NCI-H526 treated with DMSO at 0.1 percent for 48 hours (cell line): ENCODE data around the gene SDHA.
"Not testable (repeated sequence)": the region's sequence is repeated elsewhere in the genome, so short reads cannot be mapped to it uniquely, and the experiment has no call there.

Experiments used
- DNase-seq: peaks from one replicate; lab custom pipeline; 2025; lab: John Stamatoyannopoulos, UW

The SDHA gene

DNA sequence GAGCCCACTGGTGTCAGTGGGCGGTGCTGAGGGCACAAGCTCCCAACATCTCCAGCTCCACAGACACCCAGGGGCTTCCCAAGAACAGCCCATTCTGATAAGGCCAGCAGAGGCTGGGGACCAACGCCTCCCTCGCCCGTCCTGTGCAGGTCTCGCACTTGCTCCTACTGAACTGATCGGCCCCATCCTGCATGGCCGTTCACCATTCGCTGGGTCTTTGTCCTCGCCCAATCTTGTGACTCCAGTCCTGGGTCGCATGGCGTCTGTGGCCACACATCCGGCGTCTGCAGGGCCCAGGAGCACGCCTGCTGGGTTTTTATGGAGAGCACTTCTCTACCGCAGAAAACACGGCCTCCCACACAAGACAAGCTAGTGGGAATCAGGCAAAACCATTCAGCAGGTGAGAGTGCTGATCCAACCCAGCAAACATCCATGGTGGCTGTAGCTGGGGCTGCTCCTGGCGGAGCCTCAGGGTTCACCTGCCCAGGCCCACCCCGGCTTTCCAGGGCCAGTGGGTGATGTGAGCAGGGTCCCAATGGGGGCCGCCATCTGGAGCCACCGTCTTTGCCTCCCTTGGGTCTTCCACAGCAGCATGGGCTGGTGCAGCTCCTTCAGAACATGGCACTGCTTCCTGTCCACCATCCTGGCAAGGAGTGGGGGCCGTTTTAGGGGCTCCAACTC, 19.5 kb upstream of the SDHA start:
- no peak for DNase-seq

DNA sequence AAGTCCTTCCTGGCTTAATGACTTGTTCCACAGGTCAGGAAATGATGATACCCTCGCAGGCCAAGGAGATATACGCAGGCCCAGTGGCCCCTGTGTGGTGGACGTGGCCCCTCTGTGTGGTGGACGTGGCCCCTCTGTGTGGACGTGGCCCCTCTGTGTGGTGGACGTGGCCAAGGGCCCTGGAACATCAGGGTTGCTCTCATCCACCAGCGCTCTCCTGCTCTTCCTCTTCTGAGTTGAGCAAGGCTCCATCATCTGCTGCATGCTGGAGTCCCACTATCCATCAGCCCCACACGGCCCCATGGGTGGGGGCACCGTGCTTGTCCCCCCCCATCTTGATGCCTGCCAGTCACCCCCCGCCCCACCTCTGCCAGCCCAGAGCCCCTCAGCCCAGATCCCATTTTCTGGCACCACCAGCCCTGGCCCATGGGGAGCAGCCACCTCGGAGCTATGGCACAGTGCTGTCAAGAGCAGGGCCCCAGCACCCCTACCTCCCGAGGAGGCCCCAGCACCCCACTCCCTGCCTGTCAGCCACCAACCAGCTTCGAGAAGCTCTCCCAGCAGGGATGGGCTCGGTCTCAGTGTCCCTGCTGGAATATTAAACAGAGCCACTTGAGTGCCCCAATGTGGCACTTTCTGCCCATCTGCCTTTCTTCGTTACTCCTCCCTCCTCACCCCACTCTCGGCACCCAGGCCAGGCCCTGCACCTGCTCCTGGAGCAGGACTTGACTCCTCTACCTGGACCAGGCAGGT, 18.7 kb upstream of the SDHA start:
- DNase-seq = no peak

DNA sequence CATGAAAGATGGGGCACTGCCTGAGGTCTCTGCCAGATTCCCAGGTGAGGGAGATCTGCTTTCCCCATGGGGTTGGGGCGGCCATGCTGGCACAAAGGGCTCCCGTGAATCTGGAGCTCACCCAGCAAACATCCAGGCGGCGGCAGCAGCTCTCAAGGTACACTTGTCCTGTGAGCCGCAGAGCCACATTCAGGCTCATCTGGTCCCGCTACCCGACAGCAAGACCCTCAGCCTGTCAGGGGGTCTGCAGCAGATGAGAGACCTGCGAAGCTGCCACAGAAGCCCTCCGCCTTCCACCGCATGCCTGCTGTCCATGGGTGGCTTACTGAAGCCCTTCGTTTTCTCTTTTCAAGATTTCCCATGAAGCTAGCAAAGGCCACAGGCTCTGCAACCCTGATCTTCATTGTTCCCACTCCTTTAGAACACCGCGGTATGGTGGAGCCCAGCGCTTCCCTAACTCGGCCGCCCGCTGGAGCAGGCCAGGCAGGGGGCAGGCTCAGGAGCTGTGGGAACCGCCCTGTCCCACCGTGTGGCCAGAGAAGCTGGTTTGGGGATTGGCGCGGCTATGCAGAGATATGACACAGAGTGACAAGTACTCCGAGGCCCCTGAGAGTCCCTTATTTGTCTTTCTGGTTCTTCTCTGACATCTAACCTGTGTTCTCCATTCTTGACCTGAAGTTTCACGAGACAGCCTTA, 18.0 kb upstream of the SDHA start:
- DNase-seq = no peak

DNA sequence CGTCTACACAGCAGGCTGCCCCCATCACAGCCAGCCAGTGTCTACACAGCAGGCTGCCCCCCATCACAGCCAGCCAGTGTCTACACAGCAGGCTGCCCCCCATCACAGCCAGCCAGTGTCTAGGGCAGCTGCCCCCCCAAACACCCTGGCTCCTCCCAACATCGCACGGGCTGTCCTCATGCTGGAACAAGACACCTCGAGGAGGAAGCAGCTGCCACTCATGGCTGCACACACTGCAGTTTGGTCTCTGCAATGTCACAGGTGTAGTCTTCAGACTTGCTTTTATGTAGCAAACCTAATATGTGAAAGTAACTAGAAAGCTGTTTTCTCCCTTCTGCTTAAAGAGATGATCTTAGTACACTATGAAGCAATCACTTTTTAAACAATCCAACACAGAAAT, 17.1 kb upstream of the SDHA start:
- no peak for DNase-seq

DNA sequence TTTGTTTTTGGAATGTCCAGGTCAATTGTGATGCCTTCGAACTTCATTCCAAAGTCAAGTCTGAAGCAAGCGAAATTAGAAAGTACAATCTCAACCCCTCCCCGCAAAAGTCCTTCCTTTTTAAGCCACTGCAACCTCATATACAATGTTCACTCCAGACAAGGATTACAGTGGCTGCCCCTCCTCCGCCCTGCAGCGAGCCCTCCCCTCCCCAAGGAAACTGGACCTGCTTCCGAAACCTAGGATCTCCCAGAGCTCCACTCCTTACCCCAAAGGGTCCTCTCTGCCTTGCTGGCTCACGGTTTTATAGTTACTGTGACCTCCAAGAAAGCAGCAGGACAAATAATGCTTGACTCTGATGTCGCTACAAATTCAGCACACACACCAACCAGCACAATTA, 16.4 kb upstream of the SDHA start:
- DNase-seq = no peak

DNA sequence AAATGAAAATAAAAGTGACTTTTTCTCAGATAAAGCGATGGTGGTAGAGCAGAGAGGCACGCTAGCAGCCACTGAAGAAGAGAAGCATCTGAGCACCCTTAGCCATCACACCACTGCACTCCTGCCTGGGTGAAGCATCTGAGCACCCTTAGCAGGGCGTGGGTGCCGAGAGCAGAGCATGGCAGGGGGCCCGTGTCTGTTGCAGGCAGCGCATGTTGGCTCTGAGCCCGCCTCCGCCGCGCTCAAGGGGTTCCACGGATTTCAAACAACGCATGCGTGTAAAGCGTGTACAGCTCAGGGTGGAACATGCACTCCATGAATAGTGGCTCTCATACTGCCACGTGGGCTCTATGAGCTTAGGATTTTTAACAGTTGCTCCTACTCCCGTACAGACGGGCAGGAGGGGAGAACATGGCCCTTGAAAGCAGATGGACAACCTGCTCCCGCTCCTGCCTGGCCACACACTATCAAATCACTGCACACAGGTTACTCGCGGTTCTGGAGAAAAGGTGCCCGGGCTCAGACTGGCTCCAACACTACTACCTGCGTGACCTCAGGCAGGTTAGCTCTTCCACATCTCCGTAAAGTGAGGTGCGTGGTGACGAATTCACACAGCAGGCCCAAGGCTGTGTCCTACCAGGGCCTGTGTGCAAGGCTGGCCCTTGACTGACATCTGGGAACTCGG, 14.7 kb upstream of the SDHA start:
- DNase-seq = no peak

DNA sequence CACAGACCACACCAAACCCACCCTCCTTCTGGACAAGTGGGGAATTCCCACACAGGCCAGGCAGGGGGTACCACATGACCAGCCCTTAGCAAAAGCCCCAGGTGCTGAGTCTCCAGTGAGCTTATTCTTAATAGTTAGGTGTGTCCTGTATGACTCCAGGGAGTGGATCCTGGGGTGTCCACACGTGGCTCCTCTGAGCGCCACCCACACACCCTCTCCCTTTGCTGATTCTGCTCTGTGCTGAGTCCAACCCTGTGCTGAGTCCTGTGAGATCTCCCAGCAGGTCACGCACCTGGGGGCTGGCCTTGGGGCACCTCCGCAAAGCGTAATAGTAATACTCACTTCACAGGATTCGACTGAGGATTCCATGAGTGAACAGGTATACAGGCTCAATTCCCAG, 14.1 kb upstream of the SDHA start:
- DNase-seq = no peak

DNA sequence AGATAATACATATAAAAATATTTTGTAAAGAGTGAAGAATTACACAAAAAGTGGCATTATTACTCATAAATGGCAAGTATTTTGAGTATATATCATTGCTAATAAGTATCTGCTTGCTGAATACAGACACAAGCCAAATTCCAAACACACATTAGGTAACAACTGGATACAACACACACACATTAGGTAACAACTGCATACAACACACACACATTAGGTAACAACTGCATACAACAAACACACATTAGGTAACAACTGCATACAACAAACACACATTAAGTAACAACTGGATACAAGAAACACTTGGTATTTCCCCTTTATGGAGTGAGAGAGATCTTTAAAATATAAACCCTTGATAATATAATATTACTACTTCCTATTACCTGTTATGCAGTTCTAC, 13.7 kb upstream of the SDHA start:
- DNase-seq = no peak

DNA sequence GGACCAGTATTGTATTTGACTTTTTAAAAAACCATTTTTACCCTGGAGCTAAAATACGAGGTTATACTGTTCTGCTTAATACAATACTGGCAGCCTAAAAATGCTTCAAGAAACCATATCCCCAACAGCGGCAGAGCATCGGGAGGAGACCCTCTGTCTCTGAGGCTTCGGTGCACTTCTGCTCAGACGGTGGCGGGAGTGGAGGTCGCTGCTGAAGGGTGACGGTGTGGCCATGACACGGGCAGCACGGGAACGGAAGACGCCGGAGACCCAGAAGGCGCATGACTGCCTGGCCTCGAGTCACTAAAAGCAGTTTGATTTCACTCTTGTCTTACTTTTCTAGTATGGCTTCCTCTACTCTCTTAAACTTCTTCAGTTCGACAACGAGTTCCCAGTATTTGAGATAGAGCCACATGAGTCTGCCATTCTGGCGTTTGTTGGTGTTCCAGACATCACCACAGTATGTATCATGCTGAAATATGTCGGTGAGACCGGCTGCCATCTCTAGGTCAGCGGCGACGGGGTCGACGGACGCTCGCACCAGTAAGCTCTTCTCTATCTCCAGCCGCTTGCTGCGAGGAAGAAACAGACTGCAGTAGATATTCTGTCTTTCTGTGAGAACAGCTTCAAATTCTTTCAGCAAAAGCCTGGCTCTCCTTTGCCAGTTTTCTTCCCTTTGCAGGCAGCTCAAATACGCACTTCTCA, 13.0 kb upstream of the SDHA start:
- no peak for DNase-seq

DNA sequence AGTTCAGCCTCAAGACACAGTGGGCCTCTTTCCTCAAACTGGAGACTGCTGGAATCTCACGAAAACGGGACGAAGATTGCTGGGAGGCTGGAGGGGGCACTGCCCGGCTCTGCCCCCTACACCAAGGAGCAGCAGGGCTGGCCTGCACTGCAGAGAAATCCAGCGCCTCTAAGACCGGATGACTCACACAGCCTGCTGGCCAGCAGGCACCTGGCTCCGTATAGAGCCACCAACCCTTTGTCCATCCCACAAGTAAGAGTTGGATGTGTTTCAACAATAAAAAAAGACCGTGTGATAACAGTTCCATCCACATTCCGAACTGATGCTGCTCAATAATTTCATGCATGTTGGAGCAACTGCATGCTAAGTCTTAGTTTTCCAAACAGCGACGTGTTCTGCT, 11.7 kb upstream of the SDHA start:
- no peak for DNase-seq

DNA sequence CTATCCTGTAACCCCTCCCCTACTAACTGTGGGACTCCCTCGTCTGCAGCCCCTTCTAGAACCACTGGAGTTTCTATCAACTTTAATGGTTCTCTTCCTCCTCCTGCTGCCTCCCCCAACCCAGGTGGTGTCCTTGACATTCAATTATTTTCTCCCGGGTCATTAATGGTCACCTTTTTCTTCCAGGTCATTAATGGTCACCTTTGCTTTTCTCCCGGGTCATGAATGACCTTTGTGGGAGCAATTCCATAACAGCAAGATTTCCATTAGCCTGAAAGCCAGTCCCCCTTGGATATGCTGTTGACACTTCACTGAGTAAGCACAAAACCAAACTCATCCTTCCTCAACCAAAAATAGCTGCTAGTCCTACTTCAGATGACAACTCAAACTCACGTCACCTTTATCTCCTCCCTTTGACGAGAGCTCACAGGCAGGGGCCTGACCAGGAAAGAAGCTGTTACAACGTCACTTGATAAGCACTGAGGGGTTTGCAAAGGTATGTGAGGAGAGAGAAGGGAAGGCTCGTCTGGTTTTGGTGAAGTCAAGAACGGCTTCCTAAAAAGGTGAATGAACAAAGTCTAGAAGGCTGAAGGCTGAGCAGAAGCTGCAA, 11.1 kb upstream of the SDHA start:
- DNase-seq = no peak

DNA sequence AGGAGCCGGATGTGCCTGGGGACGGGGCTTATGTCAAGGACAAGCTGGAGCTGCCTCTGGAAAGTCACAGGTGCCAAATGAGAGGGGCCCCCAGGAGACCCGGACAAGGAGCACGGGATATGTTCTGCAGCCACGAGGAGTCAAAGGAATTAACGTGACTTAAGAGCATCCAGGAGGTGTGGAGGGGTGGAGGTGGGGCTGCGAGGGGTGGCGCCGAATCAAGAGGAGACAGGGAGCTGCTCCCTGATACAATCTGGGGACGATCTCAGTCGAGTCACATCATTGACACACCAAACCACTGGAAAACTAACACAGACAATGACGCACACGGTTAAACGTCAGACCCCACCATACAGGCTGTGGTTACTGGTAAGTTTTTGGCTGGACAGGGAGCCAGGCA, 10.5 kb upstream of the SDHA start:
- no peak for DNase-seq

DNA sequence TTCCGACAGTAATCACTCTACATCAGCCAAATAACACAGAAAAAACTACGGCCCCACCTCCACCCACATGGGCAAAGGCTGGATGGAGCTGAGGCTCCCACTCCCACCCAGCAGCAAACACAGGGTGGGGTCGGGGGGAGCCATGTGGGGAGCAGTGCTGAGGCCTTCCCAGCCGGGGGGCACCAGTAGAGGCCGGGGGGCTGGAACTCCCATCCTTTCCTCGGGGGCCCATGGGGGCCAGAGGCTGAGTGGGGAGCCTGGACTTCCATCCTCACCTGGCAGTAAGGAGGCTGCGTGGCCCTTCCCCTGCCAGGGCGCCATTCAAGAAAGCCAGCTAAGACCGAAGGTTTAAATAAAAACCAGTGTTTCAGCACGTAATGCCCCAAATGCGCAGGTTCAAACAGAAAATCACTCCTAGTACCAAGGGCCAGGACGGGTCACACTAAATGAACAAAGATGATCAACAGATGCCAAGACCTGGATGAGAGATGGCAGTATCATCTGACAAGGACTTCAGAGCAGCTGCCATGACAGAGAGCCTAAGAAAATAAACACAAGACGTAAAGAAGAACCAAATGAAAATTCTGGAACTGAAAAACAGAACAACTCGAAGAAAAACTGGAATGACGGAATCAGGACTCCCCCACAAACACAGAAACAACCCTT, 9.5 kb upstream of the SDHA start:
- DNase-seq = no peak

DNA sequence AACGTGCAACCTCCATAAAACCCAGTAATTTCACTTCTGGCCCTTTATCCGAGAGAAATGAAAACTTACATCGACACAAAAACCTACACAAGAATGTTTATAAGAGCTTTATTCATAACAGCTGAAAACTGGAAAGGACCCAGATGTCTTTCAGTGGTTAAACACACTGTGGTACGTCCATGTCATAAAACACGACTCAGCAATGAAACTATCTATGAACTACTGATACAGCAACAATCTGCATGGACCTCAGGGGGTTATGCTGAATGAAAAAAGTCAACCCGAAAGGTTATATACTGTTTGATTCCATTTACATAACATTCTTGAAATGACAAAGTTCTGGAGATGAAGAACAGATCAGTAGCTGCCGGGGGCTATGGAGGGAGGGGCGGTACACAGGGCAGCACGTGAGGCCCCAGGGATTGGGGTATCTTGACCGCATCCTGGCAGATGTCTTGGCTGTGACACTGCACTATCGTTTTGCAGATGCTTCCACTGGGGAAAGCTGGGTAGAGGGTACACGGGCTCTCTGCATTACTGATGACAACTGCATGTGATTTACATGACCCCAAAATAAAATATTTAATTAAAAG, 4.2 kb upstream of the SDHA start:
- DNase-seq = no peak

DNA sequence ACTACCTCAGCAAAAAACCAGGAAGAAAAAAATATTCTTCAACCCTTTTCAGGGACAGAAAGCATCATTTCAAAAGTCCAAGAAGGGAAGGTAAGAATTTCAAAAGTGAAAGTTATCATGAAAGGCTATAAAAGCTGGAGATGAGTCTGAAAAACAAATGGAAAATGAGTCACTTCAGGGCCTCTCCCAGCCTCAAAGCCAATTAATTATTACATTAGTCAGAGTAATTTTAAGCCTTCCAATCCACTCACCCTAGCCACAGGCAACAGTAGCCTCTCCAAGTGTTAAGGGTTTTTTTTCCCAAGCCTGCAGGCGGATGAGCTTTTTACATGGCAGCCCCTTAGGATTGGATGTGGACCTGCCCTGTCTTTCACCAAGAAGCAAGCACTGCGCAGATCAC, 2.9 kb upstream of the SDHA start:
- not testable (repeated sequence) for DNase-seq

DNA sequence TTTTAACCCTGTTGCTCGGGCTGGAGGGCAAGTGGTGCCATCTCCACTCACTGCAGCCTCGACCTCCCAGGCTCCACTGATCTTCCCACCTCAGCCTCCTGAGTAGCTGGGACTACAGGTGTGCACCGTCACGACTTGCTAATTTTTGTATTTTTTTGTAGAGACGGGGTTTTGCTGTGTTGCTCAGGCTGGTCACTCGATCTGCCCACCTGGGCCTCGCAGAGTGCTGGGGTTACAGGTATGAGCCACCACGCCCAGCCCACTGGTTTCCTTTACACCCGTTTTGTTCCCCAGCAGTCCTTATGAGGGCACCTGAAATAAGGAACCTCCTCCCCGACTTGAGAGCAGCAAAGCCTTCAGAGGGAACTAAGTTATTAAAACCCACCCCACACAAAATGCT, 2.0 kb upstream of the SDHA start:
- DNase-seq = not testable (repeated sequence)

DNA sequence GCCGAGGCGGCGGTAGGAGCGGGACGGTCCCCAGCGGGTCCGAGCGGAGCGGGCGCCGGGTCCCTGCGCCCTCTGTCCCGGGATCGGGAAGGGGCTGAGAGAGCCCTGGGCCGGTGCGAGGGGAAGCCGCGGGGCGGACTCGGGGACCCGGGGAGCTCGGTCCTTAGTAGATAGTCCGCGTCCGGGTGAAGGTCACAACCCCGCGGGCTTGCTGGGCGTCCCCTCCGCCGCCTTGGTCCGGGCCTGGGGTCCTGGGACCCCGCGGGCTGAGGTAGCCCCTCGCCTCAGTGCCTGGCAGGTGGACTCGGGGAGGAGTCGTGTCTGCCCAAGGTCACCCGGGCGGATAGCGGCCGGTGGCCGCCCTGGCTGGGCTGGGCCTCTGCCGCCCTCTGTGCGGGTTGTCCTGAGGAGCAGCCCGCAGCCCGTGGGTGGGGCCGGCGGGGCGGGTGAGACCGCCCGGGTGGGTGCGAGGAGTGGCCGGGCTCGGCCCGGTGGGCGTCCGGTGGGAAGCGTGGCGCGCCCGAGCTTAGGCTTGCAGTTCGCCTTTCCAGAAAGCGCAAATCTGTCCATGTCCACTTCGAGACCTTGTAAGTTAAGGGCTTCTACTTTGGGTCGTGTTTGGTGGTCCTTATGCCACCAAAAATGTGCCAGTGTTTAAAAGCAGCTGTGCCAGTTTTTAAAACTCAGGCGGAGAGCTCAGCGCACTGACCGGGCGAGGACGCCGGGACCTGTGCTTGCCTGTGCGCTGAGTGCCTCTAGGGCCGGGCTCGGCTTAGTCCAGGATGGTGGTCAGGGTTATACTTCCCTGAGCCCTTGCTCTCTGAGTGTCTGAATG, 554 bp downstream of the SDHA start:
- DNase-seq = no peak

DNA sequence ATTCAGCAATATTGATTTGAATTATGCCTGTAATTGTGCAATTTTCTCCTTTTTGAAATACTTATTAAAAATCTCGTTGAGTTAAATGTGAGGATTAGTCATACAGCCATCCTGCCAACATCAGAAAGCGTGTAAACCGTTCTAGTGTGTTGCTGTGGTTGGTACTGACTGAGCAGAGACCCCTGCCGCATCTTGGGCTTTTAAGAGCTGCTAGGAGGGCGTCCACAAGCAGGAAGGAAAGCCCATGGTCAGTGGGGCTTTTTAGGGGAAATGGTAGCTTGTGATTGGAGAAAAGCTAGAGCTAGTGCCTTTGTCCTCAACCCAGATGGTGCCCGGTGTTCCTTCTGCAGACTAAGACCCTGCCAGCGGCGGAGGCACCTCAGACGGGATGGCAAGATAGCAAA, 1.3 kb downstream of the SDHA start:
- no peak for DNase-seq

DNA sequence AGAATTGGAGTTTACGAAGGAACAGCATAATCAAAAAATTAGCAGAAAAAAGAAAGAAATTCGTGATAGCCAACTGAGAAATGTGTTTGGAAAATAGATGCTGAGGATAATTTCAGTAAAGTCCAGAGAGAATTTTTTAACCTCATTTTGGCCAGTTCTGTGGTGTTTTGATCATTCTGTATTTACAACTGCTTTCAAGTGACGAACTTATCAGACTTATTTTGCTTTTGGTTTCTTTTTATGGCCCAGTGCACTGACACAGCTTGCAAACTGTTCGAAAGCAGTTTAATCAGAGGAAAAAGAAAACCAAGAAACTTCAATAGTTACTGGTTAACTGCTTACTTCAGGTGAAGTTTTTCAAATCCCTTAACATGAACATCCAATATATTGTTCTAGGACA, 1.9 kb downstream of the SDHA start:
- no peak for DNase-seq
